ENCODE measurements around the gene COBL. TPM values are rescaled to one million over a fixed set of nuclear protein-coding genes. Genes with fewer than 3 reads are reported as not detected.

COBL gene
- total RNA-seq, 1 experiment from 2014 or later: 63.6 TPM

- Mint-ChIP-seq H3K36me3 (ENCODE audit: insufficient read depth, unreplicated experiment) (peaks cover 12% of the 10 kb centered on the region), H3K9me3 (ENCODE audit: unreplicated experiment) (no peaks in the 10 kb centered on the region), H3K4me3 (ENCODE audit: unreplicated experiment) (no peak overlapping the region), H3K27me3 (ENCODE audit: insufficient read depth, unreplicated experiment) (no peaks in the 10 kb centered on the region), H3K4me1 (ENCODE audit: low read depth, unreplicated experiment) (no peaks in the 10 kb centered on the region), H3K27ac (ENCODE audit: unreplicated experiment) (no peak overlapping the region)
- ChIA-PET CTCF (no interaction called here), POLR2A (no interaction called here)
- DNase-seq: no peak
- intact Hi-C loops (cut with micrococcal nuclease; ENCODE audit: unreplicated experiment): no loop called here
- TF ChIP-seq CTCF (IDR thresholded peaks at IDR 0.05; ENCODE audit: insufficient read depth in 1 of 2, low read depth in 1 of 2, low read length in 1 of 2, severe bottlenecking in 1 of 2, unreplicated experiment in 1 of 2): no peak
- Histone ChIP-seq H3K4me3 (ENCODE audit: low read depth, low read length) (no peak overlapping the region), H3K9me3 (no peaks in the 10 kb centered on the region), H3K27me3 (replicated peaks; ENCODE audit: control insufficient read depth, insufficient read depth, low read length) (no peaks in the 10 kb centered on the region), H3K36me3 (ENCODE audit: control insufficient read depth, insufficient read depth, low read length) (no peaks in the 10 kb centered on the region), H3K4me1 (no peaks in the 10 kb centered on the region)
- TSS peak; percentile 15 for BruUV-seq (replicated peaks)
Observed at GRCh38 chr7:51121036-51121790, 195.4 kb downstream of the COBL start.

GRCh38 chr7:51118628-51119027, 198.0 kb downstream of the COBL start:
- intact Hi-C loops (cut with micrococcal nuclease; ENCODE audit: unreplicated experiment): no loop called here
- peaks cover 5% of the 10 kb centered on the region for H3K36me3 Mint-ChIP-seq (ENCODE audit: insufficient read depth, unreplicated experiment)
- ChIA-PET POLR2A (no interaction called here), CTCF (no interaction called here)
- BruUV-seq (replicated peaks): no TSS peak
- no peaks in the 10 kb centered on the region for H3K4me1 Mint-ChIP-seq (ENCODE audit: low read depth, unreplicated experiment)
- DNase-seq: no peak
- no peak for TF ChIP-seq CTCF (IDR thresholded peaks at IDR 0.05; ENCODE audit: insufficient read depth in 1 of 2, low read depth in 1 of 2, low read length in 1 of 2, severe bottlenecking in 1 of 2, unreplicated experiment in 1 of 2)
- no peak overlapping the region for H3K4me3 Mint-ChIP-seq (ENCODE audit: unreplicated experiment)
- Histone ChIP-seq H3K27me3 (replicated peaks; ENCODE audit: control insufficient read depth, insufficient read depth, low read length) (no peaks in the 10 kb centered on the region), H3K9me3 (no peaks in the 10 kb centered on the region), H3K4me1 (no peaks in the 10 kb centered on the region), H3K36me3 (ENCODE audit: control insufficient read depth, insufficient read depth, low read length) (no peaks in the 10 kb centered on the region), H3K4me3 (ENCODE audit: low read depth, low read length) (no peak overlapping the region)
- no peaks in the 10 kb centered on the region for H3K9me3 Mint-ChIP-seq (ENCODE audit: unreplicated experiment)
- H3K27ac Mint-ChIP-seq (ENCODE audit: unreplicated experiment): no peak overlapping the region
- H3K27me3 Mint-ChIP-seq (ENCODE audit: insufficient read depth, unreplicated experiment): no peaks in the 10 kb centered on the region

GRCh38 chr7:51114501-51114900, 202.1 kb downstream of the COBL start:
- no peak for TF ChIP-seq CTCF (IDR thresholded peaks at IDR 0.05; ENCODE audit: insufficient read depth in 1 of 2, low read depth in 1 of 2, low read length in 1 of 2, severe bottlenecking in 1 of 2, unreplicated experiment in 1 of 2)
- Histone ChIP-seq H3K27me3 (replicated peaks; ENCODE audit: control insufficient read depth, insufficient read depth, low read length) (no peaks in the 10 kb centered on the region), H3K4me1 (no peaks in the 10 kb centered on the region), H3K9me3 (no peaks in the 10 kb centered on the region), H3K36me3 (ENCODE audit: control insufficient read depth, insufficient read depth, low read length) (no peaks in the 10 kb centered on the region), H3K4me3 (ENCODE audit: low read depth, low read length) (no peak overlapping the region)
- no peaks in the 10 kb centered on the region for H3K27me3 Mint-ChIP-seq (ENCODE audit: insufficient read depth, unreplicated experiment)
- BruUV-seq (replicated peaks): no TSS peak
- ChIA-PET CTCF (no interaction called here), POLR2A (no interaction called here)
- H3K27ac Mint-ChIP-seq (ENCODE audit: unreplicated experiment): no peak overlapping the region
- no peak for DNase-seq
- no peaks in the 10 kb centered on the region for H3K4me1 Mint-ChIP-seq (ENCODE audit: low read depth, unreplicated experiment)
- intact Hi-C loops (cut with micrococcal nuclease; ENCODE audit: unreplicated experiment): no loop called here
- peaks cover 6% of the 10 kb centered on the region for H3K36me3 Mint-ChIP-seq (ENCODE audit: insufficient read depth, unreplicated experiment)
- no peaks in the 10 kb centered on the region for H3K9me3 Mint-ChIP-seq (ENCODE audit: unreplicated experiment)
- H3K4me3 Mint-ChIP-seq (ENCODE audit: unreplicated experiment): no peak overlapping the region

Measured in Caco-2 (cell line).